GM12878 (cell line): ENCODE measurements around the gene FARS2. TPM values are rescaled to one million over a fixed set of nuclear protein-coding genes. Genes with fewer than 3 reads are reported as not detected.

ENCODE experiments used
- ATAC-seq: fragments of 200-7000 bp; cut with Tn5 transposase; 3 replicates; pipeline ENCODE4 v1.9.1; 2020; ENCODE audit warnings: mild to moderate bottlenecking, moderate library complexity
- BruUV-seq: library from RNA; stranded (reverse); fragments of 400-500 nt; replicated peaks from 2 replicates; lab custom pipeline; 2021; lab: Mats Ljungman, UMichigan
- CTCF ChIA-PET: fragments of 300-600 bp; sonication (Branson Sonifier 250); formaldehyde crosslinking; extraction: SDS; loops from one replicate; lab custom pipeline; 2021; ENCODE audit warnings: inconsistent platforms; lab: Yijun Ruan, JAX
- POLR2A ChIA-PET: fragments of 350-600 bp; formaldehyde crosslinking; extraction: SDS; loops from one replicate; lab custom pipeline; 2021; ENCODE audit warnings: inconsistent platforms; lab: Charles Lee
- RAD21 ChIA-PET: fragments of 300-600 bp; sonication (Branson Sonifier 250); formaldehyde crosslinking; loops from one replicate; lab custom pipeline; 2023; ENCODE audit warnings: antibody characterized with exemption; ENCODE audit not compliant: unreplicated experiment; lab: Charles Lee
- SMC1A ChIA-PET: fragments of 300-600 bp; sonication (Branson Sonifier 250); formaldehyde crosslinking; loops from one replicate; lab custom pipeline; 2023; ENCODE audit not compliant: unreplicated experiment, uncharacterized antibody; lab: Charles Lee
- DNase-seq: peaks from one replicate; pipeline ENCODE4 v3.0.0-alpha.2; 2011; ENCODE audit warnings: low read depth, low spot score
- FAIRE-seq: peaks from 3 replicates; lab custom pipeline; 2011; peaks lifted over from hg19 to GRCh38; lab: Jason Lieb, UNC
- H2AFZ ChIP-seq: 2 replicates; pipeline ENCODE4 v1.6.0; 2011; ENCODE audit warnings: low read depth, low read length, control low read depth; ENCODE audit not compliant: control insufficient read depth
- H3K27ac ChIP-seq: 2 replicates; pipeline ENCODE4 v1.5.1; 2011; ENCODE audit warnings: control low read depth; ENCODE audit not compliant: control insufficient read depth, insufficient read depth
- H3K27me3 ChIP-seq, 2 experiments: replicated peaks in 1 of 2; 2 replicates each; pipeline versions ENCODE4 v1.6.0 to v1.6.1; 2011; ENCODE audit warnings: low read length in 1 of 2; ENCODE audit not compliant: control insufficient read depth in 2 of 2, insufficient read depth in 2 of 2
- H3K36me3 ChIP-seq, 2 experiments: 2 replicates each; pipeline ENCODE4 v1.5.1; 2011; ENCODE audit warnings: low read length in 1 of 2; ENCODE audit not compliant: control insufficient read depth in 2 of 2, insufficient read depth in 2 of 2
- H3K4me1 ChIP-seq: 2 replicates; pipeline ENCODE4 v1.6.1; 2011; ENCODE audit warnings: mild to moderate bottlenecking, low read length, moderate library complexity, mixed read lengths; ENCODE audit not compliant: control insufficient read depth, insufficient read depth
- H3K4me2 ChIP-seq: 2 replicates; pipeline ENCODE4 v1.6.0; 2011; ENCODE audit warnings: control low read depth; ENCODE audit not compliant: control insufficient read depth, insufficient read depth
- H3K4me3 ChIP-seq: fragments of 200-600 bp; sonication (generic); 2 replicates; pipeline ENCODE4 v1.5.1; 2016
- H3K79me2 ChIP-seq: 2 replicates; pipeline ENCODE4 v1.6.0; 2011; ENCODE audit warnings: low read length; ENCODE audit not compliant: control insufficient read depth, insufficient read depth
- H3K9ac ChIP-seq: 2 replicates; pipeline ENCODE4 v1.8.0; 2011; ENCODE audit warnings: low read length, control low read depth, mixed read lengths; ENCODE audit not compliant: control insufficient read depth, insufficient read depth
- H3K9me3 ChIP-seq: replicated peaks from 3 replicates; pipeline ENCODE4 v1.5.1; 2011; ENCODE audit warnings: mild to moderate bottlenecking, low read length; ENCODE audit not compliant: control insufficient read depth, insufficient read depth
- H4K20me1 ChIP-seq: 2 replicates; pipeline ENCODE4 v1.6.0; 2011; ENCODE audit not compliant: control insufficient read depth, insufficient read depth
- CBX5 ChIP-seq: sonication (generic); IDR thresholded peaks from 2 replicates; pipeline ENCODE4 v1.6.1; 2016; ENCODE audit warnings: low read depth, moderate library complexity, mild to moderate bottlenecking, inconsistent platforms
- IRF4 ChIP-seq: IDR thresholded peaks from 2 replicates; pipeline ENCODE4 v1.6.1; 2011; ENCODE audit warnings: low read depth, low read length
- JUND ChIP-seq: IDR thresholded peaks from 2 replicates; pipeline ENCODE4 v1.6.1; 2012; ENCODE audit warnings: low read depth, mild to moderate bottlenecking, low read length, improper control_type of control experiment, moderate library complexity
- SUPT20H ChIP-seq: IDR thresholded peaks from 2 replicates; pipeline ENCODE4 v1.6.1; 2011; ENCODE audit warnings: low read depth, mild to moderate bottlenecking, low read length, moderate library complexity, borderline replicate concordance; ENCODE audit not compliant: control insufficient read depth
- ZBED1 ChIP-seq: IDR thresholded peaks from 2 replicates; pipeline ENCODE4 v1.6.1; 2016; ENCODE audit warnings: borderline replicate concordance
- WGBS: methylation state at CpG from one replicate; pipeline ENCODE4 v1.1.6; 2016; ENCODE audit warnings: low lambda C conversion rate; ENCODE audit not compliant: insufficient replicate concordance, insufficient coverage; ENCODE audit errors: missing lambda C conversion rate; 5-methylcytosine and 5-hydroxymethylcytosine counted together
- in situ Hi-C: fragments of 300-500 bp; cut with MboI; formaldehyde crosslinking; loops from 9 replicates; pipeline ENCODE4 v1.14.3; 2018; ENCODE audit warnings: mixed read lengths
- intact Hi-C: fragments of 100-400 bp; cut with micrococcal nuclease; formaldehyde crosslinking; loops from one replicate; pipeline ENCODE4 v1.14.2; 2022; ENCODE audit not compliant: unreplicated experiment
- polyA plus RNA-seq, 11 experiments: library from polyadenylated mRNA; depleted of rRNA in 4 of 11; unstranded in 6 of 11; stranded (reverse) in 5 of 11; fragments of >200 nt; fragmentation: Nextera tagmentation in 4 of 11; fragmentation: Illumina TruSeq in 1 of 11; extraction: Ambion mirVana in 4 of 11; extraction: Trizol in 1 of 11; gene quantifications; 1 replicate in 1 of 11; 2 replicates in 10 of 11; pipeline versions ENCODE4 v1.2.1 to v1.2.3, GENCODE V29; 2011 to 2016; ENCODE audit warnings: inconsistent platforms in 2 of 11, missing spikeins in 2 of 11, low read depth in 1 of 11
- total RNA-seq, 4 experiments: library from RNA; depleted of rRNA in 3 of 4; stranded (reverse); fragments of >200 nt in 3 of 4; fragmentation: Illumina TruSeq in 1 of 4; extraction: Trizol in 1 of 4; gene quantifications; 2 replicates each; pipeline versions ENCODE4 v1.2.1 to v1.2.3, GENCODE V29; 2013 to 2021
- TF ChIP-seq, protein P1 (sequence below): IDR thresholded peaks from 2 replicates; pipeline ENCODE4 v1.6.1; 2011; ENCODE audit warnings: mild to moderate bottlenecking, low read depth, low read length, moderate library complexity; ENCODE audit not compliant: insufficient replicate concordance
- TF ChIP-seq, protein P2 (sequence below): fragments of 450-650 bp; IDR thresholded peaks from 2 replicates; pipeline ENCODE4 v1.6.1; 2017; ENCODE audit warnings: mild to moderate bottlenecking, moderate library complexity
- TF ChIP-seq, protein P3 (sequence below): fragments of 450-650 bp; IDR thresholded peaks from 2 replicates; pipeline ENCODE4 v1.6.1; 2016; ENCODE audit warnings: mild to moderate bottlenecking
- TF ChIP-seq, protein P4 (sequence below): fragments of 450-650 bp; IDR thresholded peaks from 2 replicates; pipeline ENCODE4 v1.6.1; 2017; ENCODE audit warnings: antibody characterized with exemption, mild to moderate bottlenecking, moderate library complexity
- TF ChIP-seq, protein P5 (sequence below): fragments of 450-650 bp; IDR thresholded peaks from 2 replicates; pipeline ENCODE4 v1.6.1; 2017; ENCODE audit warnings: mild to moderate bottlenecking, low read depth, inconsistent platforms; ENCODE audit not compliant: poor library complexity, severe bottlenecking

The FARS2 gene
- total and polyA plus RNA-seq, 10 of the 15 experiments (the other 5 are each of a cell fraction or from before 2014, with no cell fraction given) = 16.8 to 46.7 (median 25.6) TPM

DNA sequence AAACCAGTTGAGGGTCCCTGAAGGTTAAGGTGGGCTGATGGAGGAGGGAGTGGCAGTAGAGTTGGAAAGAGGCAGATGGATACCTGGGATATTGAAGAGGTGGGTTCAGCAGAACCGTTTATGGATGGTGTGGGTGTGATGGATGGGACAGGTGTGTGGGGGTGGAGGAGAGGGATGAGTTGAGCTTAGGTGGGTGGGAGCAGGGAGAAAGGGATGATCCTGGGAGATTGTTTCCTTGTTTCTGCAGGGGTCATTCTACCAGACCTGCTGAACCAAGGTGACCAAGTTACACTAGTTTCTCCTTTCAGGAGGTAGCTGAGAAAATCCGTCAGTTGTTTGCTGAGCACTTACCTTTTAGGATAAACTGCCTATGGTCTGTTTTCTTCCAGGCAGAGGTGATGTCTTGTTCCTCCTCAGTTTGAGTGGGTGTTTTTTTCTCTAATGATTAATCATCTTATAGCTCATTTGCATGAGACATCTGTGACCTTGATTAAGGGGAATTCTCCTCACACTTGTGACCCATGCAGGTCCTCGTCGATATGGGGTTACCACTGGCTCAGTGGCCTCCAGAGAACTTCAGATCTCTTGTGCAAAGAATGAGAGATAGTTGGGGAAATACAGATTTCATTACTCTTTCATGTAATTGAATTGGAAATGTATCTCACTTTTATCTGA is 53.0 kb downstream of the FARS2 start:
- DNase-seq (no peak), FAIRE-seq (no peak), ATAC-seq (peak; percentile 53)
- no TSS peak for BruUV-seq
- H3K9me3 ChIP-seq = no peaks in the 10 kb centered on the region
- TF ChIP-seq ZBED1 = no peak
- TF ChIP-seq, protein P1, sequence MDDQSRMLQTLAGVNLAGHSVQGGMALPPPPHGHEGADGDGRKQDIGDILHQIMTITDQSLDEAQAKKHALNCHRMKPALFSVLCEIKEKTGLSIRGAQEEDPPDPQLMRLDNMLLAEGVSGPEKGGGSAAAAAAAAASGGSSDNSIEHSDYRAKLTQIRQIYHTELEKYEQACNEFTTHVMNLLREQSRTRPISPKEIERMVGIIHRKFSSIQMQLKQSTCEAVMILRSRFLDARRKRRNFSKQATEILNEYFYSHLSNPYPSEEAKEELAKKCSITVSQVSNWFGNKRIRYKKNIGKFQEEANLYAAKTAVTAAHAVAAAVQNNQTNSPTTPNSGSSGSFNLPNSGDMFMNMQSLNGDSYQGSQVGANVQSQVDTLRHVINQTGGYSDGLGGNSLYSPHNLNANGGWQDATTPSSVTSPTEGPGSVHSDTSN = no peak
- TF ChIP-seq, protein P2, sequence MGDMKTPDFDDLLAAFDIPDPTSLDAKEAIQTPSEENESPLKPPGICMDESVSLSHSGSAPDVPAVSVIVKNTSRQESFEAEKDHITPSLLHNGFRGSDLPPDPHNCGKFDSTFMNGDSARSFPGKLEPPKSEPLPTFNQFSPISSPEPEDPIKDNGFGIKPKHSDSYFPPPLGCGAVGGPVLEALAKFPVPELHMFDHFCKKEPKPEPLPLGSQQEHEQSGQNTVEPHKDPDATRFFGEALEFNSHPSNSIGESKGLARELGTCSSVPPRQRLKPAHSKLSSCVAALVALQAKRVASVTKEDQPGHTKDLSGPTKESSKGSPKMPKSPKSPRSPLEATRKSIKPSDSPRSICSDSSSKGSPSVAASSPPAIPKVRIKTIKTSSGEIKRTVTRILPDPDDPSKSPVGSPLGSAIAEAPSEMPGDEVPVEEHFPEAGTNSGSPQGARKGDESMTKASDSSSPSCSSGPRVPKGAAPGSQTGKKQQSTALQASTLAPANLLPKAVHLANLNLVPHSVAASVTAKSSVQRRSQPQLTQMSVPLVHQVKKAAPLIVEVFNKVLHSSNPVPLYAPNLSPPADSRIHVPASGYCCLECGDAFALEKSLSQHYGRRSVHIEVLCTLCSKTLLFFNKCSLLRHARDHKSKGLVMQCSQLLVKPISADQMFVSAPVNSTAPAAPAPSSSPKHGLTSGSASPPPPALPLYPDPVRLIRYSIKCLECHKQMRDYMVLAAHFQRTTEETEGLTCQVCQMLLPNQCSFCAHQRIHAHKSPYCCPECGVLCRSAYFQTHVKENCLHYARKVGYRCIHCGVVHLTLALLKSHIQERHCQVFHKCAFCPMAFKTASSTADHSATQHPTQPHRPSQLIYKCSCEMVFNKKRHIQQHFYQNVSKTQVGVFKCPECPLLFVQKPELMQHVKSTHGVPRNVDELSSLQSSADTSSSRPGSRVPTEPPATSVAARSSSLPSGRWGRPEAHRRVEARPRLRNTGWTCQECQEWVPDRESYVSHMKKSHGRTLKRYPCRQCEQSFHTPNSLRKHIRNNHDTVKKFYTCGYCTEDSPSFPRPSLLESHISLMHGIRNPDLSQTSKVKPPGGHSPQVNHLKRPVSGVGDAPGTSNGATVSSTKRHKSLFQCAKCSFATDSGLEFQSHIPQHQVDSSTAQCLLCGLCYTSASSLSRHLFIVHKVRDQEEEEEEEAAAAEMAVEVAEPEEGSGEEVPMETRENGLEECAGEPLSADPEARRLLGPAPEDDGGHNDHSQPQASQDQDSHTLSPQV = no peak
- TF ChIP-seq CBX5 = no peak
- no peak for TF ChIP-seq SUPT20H
- no peak for TF ChIP-seq JUND
- no peak for TF ChIP-seq IRF4
- TF ChIP-seq, protein P3, sequence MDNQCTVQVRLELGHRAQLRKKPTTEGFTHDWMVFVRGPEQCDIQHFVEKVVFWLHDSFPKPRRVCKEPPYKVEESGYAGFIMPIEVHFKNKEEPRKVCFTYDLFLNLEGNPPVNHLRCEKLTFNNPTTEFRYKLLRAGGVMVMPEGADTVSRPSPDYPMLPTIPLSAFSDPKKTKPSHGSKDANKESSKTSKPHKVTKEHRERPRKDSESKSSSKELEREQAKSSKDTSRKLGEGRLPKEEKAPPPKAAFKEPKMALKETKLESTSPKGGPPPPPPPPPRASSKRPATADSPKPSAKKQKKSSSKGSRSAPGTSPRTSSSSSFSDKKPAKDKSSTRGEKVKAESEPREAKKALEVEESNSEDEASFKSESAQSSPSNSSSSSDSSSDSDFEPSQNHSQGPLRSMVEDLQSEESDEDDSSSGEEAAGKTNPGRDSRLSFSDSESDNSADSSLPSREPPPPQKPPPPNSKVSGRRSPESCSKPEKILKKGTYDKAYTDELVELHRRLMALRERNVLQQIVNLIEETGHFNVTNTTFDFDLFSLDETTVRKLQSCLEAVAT = no peak
- TF ChIP-seq, protein P4, sequence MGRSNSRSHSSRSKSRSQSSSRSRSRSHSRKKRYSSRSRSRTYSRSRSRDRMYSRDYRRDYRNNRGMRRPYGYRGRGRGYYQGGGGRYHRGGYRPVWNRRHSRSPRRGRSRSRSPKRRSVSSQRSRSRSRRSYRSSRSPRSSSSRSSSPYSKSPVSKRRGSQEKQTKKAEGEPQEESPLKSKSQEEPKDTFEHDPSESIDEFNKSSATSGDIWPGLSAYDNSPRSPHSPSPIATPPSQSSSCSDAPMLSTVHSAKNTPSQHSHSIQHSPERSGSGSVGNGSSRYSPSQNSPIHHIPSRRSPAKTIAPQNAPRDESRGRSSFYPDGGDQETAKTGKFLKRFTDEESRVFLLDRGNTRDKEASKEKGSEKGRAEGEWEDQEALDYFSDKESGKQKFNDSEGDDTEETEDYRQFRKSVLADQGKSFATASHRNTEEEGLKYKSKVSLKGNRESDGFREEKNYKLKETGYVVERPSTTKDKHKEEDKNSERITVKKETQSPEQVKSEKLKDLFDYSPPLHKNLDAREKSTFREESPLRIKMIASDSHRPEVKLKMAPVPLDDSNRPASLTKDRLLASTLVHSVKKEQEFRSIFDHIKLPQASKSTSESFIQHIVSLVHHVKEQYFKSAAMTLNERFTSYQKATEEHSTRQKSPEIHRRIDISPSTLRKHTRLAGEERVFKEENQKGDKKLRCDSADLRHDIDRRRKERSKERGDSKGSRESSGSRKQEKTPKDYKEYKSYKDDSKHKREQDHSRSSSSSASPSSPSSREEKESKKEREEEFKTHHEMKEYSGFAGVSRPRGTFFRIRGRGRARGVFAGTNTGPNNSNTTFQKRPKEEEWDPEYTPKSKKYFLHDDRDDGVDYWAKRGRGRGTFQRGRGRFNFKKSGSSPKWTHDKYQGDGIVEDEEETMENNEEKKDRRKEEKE = no peak
- TF ChIP-seq, protein P5, sequence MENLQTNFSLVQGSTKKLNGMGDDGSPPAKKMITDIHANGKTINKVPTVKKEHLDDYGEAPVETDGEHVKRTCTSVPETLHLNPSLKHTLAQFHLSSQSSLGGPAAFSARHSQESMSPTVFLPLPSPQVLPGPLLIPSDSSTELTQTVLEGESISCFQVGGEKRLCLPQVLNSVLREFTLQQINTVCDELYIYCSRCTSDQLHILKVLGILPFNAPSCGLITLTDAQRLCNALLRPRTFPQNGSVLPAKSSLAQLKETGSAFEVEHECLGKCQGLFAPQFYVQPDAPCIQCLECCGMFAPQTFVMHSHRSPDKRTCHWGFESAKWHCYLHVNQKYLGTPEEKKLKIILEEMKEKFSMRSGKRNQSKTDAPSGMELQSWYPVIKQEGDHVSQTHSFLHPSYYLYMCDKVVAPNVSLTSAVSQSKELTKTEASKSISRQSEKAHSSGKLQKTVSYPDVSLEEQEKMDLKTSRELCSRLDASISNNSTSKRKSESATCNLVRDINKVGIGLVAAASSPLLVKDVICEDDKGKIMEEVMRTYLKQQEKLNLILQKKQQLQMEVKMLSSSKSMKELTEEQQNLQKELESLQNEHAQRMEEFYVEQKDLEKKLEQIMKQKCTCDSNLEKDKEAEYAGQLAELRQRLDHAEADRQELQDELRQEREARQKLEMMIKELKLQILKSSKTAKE = no peak
- ChIA-PET POLR2A (no interaction called here), RAD21 (interaction anchor here (1.3 kb wide), 1 partner anchor 170 kb away, joined by 3 read pairs; no protein-coding TSS in a partner anchor), SMC1A (interaction anchor here (1.0 kb wide), 1 partner anchor 11 kb away, joined by 3 read pairs; no protein-coding TSS in a partner anchor), CTCF (interaction anchor here (0.8 to 3.7 kb wide), 3 partner anchors 11 to 171 kb away, joined by 3 to 16 read pairs (median 3); no protein-coding TSS in a partner anchor)
- no peak overlapping the region for H2AFZ ChIP-seq
- 53% methylated on average over 4 of the region's 4 CpGs for WGBS
- H3K4me2 ChIP-seq = no peak overlapping the region
- no peaks in the 10 kb centered on the region for H3K79me2 ChIP-seq
- H3K27me3 ChIP-seq = no peaks in the 10 kb centered on the region
- in situ Hi-C loops (no loop called here), intact Hi-C loops (no loop called here)
- H3K36me3 ChIP-seq = no peaks in the 10 kb centered on the region
- no peak overlapping the region for H3K9ac ChIP-seq
- H3K4me1 ChIP-seq = peaks cover 6% of the 10 kb centered on the region; the same call in 1 of the 2 replicates
- H4K20me1 ChIP-seq = no peaks in the 10 kb centered on the region
- H3K27ac ChIP-seq = no peak overlapping the region
- no peak overlapping the region for H3K4me3 ChIP-seq
